Hypothalamus (tissue), 51 donors: ENCODE data around the gene PLEKHD1.
A peak's percentile ranks its signal among the peaks of the same experiment; 100 is the strongest.

Source experiments
- DNase-seq, 51 donors: peaks; one replicate each; lab custom pipeline; 2025; lab: John Stamatoyannopoulos, UW

Gene PLEKHD1

GRCh38 chr14:69579476-69579875 is 94.9 kb downstream of the PLEKHD1 start:
- DNase-seq, result no peak

GRCh38 chr14:69580009-69580577 is 95.6 kb downstream of the PLEKHD1 start:
- DNase-seq, result peak in 1 of 51 donors; percentile 10
